ENCODE measurements around the gene ARPC5. TPM values are rescaled to one million over a fixed set of nuclear protein-coding genes. Genes with fewer than 3 reads are reported as not detected.
A peak's percentile ranks its signal among the peaks of the same experiment; 100 is the strongest.

The ARPC5 gene
- total and polyA plus RNA-seq, 8 donors: 130 to 208 (median 147) TPM

DNA sequence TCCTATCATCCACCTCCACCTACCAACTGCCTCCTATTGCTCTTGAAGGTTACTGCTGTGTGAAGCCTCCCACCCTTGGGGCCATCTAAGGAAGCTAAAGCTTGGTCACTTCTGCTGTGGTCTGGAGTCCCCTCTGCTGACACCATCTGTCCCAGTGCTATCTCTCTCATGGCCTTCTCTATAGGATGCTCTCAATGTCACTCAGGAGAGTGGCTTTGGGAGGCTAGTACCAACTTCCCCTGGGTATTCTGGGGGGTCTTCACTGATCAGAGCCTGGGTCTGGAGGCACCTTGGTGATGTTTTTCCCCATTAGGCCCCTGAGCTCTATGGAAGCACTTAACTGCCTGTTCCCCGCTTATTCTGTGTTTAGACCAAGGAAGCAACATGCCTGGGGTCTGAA is 33.1 kb downstream of the ARPC5 start:
- Histone ChIP-seq H3K4me3 (no peak overlapping the region), H3K4me1 (peaks cover 10 to 88% of the 10 kb centered on the region in 2 donors), H3K9me3 (no peaks in the 10 kb centered on the region), H3K27me3 (no peaks in the 10 kb centered on the region), H3K27ac (peak overlapping the region in 1 of 2 donors; percentile 96), H3K36me3 (no peaks in the 10 kb centered on the region)
- DNase-seq: no peak
- TF ChIP-seq, protein P1, sequence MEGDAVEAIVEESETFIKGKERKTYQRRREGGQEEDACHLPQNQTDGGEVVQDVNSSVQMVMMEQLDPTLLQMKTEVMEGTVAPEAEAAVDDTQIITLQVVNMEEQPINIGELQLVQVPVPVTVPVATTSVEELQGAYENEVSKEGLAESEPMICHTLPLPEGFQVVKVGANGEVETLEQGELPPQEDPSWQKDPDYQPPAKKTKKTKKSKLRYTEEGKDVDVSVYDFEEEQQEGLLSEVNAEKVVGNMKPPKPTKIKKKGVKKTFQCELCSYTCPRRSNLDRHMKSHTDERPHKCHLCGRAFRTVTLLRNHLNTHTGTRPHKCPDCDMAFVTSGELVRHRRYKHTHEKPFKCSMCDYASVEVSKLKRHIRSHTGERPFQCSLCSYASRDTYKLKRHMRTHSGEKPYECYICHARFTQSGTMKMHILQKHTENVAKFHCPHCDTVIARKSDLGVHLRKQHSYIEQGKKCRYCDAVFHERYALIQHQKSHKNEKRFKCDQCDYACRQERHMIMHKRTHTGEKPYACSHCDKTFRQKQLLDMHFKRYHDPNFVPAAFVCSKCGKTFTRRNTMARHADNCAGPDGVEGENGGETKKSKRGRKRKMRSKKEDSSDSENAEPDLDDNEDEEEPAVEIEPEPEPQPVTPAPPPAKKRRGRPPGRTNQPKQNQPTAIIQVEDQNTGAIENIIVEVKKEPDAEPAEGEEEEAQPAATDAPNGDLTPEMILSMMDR (IDR thresholded peaks at IDR 0.05): no peak
- no peak for ATAC-seq
- intact Hi-C loops (cut with DNase I): no loop called here

DNA sequence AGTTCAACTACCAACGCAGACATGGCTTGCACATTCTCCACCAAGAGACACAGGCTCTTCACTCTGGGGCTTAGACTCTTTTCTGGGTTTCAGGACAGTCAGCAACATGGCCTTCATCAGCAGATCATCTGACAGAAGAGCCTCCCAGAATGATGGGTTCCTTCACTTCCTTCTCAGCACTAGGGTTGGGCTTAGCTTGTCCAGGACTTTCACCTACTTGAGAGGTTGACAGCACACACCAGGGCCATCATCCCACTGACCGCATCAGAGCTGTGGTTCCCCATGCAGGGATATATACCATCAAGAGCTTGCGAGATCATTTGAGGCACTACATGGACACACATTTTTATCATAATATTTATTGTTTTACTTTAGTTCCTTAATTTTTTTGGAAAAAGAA is 34.9 kb downstream of the ARPC5 start:
- Histone ChIP-seq H3K9me3 (no peaks in the 10 kb centered on the region), H3K27ac (peak overlapping the region; percentile 34 to 92), H3K4me3 (no peak overlapping the region), H3K36me3 (no peaks in the 10 kb centered on the region), H3K27me3 (no peaks in the 10 kb centered on the region), H3K4me1 (peaks cover 10 to 70% of the 10 kb centered on the region in 2 donors)
- intact Hi-C loops (cut with DNase I): no loop called here
- TF ChIP-seq, protein P1 (IDR thresholded peaks at IDR 0.05): no peak
- peak; percentile 6 for ATAC-seq
- no peak for DNase-seq

DNA sequence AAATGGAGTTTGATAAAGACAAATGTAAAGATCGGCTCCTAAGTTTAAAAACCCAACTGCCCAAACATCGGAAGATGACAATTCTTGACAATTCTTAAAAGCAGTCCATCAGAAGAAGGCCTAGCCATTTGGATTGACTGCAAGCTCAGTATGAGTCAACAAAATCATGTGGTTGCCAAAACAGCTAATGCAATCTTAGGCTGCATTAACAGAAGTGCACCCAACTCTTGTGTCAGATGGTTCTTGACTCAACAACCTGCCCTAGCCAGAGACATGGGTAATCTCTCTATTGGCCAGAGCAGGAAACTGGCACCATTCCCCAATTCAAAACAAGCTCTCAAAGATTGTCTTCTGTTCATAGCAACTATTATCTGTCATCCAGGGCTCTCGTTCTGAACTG is 35.4 kb downstream of the ARPC5 start:
- ATAC-seq (peak; percentile 76), DNase-seq (no peak)
- Histone ChIP-seq H3K27ac (peak overlapping the region; percentile 34 to 92), H3K27me3 (no peaks in the 10 kb centered on the region), H3K36me3 (no peaks in the 10 kb centered on the region), H3K4me1 (peaks cover 10 to 65% of the 10 kb centered on the region in 2 donors), H3K9me3 (no peaks in the 10 kb centered on the region), H3K4me3 (no peak overlapping the region)
- TF ChIP-seq, protein P1 (IDR thresholded peaks at IDR 0.05): no peak
- intact Hi-C loops (cut with DNase I): no loop called here

DNA sequence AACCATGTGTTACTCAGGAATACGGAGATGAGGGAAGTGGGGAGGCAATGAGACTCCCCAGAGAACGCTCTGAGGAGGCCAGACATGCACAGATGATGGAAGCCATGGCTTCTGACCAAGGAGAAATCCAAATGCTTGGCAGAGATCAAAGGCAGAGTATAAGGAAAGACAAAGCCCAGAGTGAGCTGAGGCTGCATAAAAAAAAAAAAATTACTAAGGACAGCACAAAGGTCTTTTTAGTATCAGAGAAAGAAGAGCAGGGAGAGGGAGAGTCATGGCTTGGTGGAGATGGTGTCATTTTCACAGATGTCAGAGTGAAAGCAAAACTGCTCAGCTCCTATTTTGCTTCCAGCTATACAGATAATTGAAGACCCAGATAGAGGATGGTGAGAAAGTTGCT is 37.2 kb downstream of the ARPC5 start:
- no peak overlapping the region for H3K27ac ChIP-seq
- DNase-seq (no peak), ATAC-seq (no peak)
- TF ChIP-seq, protein P1 (IDR thresholded peaks at IDR 0.05): no peak
- no peaks in the 10 kb centered on the region for H3K27me3 ChIP-seq
- H3K4me1 ChIP-seq: peaks cover 10 to 60% of the 10 kb centered on the region in 2 donors
- no peaks in the 10 kb centered on the region for H3K36me3 ChIP-seq
- intact Hi-C loops (cut with DNase I): no loop called here
- H3K4me3 ChIP-seq: no peak overlapping the region
- H3K9me3 ChIP-seq: no peaks in the 10 kb centered on the region

DNA sequence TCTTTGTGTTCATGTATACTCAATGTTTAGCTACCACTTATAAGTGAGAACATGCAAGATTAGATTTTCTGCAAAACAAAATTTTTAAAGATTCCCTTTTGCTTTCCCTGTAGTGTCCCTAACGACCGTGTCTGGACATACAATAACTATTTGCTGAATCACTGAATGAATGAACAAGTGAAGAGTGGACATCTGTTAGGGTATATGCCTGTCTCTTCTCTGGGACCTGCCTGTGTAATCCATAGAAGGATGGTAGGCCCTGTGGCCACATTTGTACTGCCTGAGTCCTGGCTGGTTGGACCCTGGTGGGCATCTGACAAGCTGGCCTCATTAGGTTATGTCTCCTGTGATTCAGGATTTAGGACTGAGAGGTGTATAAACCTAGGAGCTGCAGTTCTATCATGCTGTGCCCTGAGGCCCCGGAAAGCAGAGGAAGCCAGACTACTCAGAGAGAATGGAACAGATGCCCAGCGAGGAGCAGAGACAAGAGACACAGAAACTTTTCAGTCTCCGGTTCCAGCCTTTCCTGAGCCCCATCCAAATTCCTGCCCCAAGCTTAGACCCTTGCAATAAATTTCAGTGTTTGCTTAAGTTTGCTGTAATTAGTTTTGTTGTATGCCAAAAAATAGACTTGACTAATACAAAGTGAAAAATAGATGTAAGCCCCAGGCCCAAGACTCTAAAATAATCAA is 37.8 kb downstream of the ARPC5 start:
- intact Hi-C loops (cut with DNase I): no loop called here
- no peaks in the 10 kb centered on the region for H3K9me3 ChIP-seq
- ATAC-seq (no peak), DNase-seq (no peak)
- TF ChIP-seq, protein P1 (IDR thresholded peaks at IDR 0.05): no peak
- no peaks in the 10 kb centered on the region for H3K36me3 ChIP-seq
- H3K27me3 ChIP-seq: no peaks in the 10 kb centered on the region
- H3K4me3 ChIP-seq: no peak overlapping the region
- H3K4me1 ChIP-seq: peaks cover 10 to 60% of the 10 kb centered on the region in 2 donors
- H3K27ac ChIP-seq: no peak overlapping the region

Measured in left lung (tissue), 10 donors.